ENCODE measurements around the gene SORT1.
"Not testable (repeated sequence)": the region's sequence is repeated elsewhere in the genome, so short reads cannot be mapped to it uniquely, and the experiment has no call there.

Gene SORT1

DNA sequence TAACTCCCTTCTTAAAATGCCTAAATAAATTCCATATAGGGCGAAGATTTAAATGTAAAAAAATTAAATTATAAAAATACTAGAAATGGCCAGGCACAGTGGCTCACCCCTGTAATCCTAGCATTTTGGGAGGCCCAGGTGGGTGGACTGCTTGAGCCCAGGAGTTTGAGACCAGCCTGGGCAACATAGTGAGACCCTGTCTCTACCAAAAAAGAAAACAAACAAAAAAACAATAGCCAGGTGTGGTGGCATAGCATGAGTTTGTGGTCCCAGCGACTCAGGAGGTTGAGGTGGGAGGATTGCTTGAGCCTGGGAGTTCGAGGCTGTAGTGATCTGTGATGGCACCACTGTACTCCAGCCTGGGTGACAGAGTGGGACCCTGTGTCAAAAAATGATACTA, 17.8 kb downstream of the SORT1 start:
- no peak for DNase-seq (ENCODE audit: low read depth)

DNA sequence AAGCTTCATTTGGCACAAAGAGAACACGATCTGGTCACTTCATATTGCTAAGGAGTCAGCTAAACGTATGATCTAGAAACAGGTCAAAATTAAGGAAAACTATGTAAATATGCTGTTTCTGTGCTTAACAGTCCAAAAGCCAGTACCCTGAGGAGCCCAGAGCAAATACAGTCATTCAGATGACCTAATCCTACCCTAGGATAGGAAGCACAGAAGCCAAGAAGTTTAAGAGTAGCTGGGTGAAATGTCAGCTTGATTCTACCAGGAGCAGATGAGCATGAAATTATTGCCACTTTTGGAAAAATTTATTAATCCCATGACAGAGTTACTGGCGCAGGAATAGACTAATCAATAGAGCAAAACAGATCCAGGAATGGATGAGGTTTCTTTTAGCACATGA, 18.3 kb downstream of the SORT1 start:
- no peak for DNase-seq (ENCODE audit: low read depth)

DNA sequence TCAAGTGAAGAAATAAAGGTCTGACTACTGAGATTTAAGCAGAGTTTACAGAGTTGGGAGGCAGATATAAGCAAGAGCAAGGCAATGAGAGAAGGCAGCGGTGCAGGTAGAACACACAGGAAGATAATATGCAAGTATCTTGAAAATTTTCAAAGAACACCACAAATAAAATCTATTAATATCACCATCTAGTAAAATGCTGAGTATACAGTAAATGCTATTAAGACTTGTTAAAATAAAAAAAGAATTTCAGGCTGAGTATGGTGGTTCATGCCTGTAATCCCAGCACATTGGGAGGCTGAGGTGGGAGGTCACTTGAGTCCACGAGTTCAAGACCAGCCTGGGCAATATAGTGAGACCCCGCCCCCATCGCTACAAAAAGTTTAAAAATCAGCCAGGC, 20.0 kb downstream of the SORT1 start:
- no peak for DNase-seq (ENCODE audit: low read depth)

DNA sequence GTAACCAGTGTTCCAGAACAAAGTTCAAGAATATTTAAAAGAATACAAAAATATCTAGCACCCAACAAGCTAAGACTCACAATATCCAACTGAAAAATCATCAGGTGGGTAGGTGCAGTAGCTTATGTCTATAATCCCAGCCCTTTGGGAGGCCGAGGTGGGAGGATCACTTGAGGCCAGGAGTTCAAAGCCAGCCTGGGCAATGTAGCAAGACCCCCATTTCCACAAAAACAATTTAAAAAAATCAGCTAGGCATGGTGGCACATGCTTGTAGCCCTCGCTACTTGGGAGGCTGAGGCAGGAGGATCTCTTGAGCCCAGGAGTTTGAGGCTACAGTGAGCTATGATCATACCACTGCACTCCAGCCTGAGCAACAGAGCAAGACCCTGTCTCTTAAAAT, 24.0 kb downstream of the SORT1 start:
- DNase-seq (ENCODE audit: low read depth) = not testable (repeated sequence)

DNA sequence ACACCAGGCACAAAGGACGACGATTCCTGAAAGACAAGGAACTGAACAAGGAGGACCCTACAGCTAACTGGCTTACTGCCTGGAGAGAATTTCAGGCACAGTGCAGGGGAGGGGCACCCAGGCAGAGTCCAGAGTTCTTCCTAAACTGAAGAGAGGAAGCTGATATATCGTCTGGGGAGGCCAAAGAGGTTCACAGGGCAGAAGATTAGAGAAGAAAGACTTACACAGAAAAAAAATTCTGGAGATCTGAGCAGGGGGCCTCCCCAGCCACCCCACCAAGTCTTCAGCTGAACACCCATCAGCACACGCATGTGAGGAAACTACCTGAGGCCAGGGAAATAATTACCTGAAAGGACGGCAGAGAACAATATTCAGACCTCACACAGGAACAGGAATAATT, 24.6 kb downstream of the SORT1 start:
- DNase-seq (ENCODE audit: low read depth) = no peak

DNA sequence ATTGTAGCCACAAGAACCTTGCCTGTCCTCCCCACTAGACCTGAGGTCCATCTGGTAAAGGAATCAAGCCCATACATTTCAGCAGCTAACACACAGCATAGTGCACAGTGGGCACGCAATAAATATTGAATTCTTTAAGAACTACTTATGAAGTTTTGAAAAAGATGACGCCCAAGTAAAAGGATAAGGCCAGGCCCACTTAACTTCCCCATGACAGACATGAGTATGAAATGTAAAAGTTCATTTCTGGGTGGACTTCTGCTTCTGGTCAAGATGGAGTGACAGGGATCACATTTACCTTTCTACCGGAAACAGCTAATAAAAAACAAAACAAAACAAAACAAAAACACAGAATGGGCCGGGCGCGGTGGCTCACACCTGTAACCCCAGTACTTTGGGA, 25.4 kb downstream of the SORT1 start:
- no peak for DNase-seq (ENCODE audit: low read depth)

DNA sequence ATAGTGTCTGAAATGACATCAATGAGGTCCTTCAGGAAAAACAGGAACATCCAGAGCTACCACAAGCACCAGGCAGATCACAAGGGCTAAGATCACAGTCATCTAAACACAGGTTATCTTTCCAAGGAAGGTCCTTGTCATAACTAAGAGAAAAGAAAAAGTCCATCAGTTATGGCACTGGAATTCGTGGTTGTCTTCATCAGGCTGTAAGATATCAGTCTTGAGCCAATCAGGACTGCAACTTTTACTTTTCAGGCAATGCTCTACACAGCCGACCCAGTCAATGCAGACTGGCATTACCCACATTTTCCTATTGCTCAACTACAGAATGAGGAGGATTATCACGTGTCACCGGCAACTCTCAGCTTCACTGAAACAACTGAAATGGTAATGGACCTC, 26.4 kb downstream of the SORT1 start:
- peak; percentile 54 for DNase-seq (ENCODE audit: low read depth)

DNA sequence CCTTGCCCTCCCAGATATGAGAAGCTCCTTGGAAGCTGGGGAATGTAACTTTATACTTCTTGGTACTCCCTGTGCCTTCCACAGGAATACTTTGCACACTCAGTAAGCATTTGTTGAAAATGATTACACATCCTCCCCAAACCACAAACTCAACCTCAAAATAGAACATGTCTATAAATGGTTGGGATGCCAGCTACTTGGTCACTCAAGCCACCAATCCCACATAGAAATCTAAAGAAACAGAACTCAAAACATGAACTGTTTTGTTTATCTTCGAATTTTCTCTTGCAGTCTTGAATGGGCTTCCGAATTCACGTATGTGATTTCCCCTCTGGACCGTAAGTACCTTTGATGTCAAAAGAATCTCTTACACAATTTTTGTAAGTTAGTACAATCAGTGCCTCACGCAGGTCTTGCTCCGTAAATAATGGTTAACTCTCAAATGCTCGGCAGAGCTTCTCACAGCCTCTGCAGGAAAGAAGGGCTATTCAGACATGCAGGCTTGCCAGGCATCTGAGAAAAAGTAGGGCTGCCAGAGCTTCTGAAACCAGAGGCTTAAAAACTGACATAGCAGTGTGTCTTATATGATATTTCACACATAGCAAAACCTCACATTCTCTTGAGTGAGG, 26.9 kb downstream of the SORT1 start:
- DNase-seq (ENCODE audit: low read depth) = peak; percentile 87

DNA sequence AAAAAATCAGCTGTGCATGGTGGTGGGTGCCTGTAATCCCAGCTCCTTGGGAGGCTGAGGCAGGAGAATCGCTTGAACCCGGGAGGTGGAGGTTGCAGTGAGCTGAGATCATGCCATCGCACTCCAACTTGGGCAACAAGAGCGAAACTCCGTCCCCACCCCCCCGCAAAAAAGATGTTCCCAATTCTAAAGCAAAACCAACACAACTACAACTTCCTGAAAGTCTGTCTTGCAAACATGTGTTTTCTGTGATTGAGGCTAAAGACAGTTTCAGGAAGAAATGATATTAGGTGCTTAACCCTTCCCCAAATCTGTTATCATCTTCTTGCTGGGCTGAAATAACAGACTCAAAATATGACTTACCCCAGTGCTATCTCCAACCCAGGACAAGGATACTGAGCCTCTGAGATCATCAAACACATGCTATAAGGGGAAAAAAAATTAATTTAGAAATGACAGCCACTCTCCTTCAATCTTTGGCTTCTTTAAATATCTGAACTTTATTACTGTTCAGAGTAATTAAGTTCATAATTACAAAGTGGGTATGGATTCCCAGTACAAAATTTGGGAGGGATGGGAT, 28.5 kb downstream of the SORT1 start:
- DNase-seq (ENCODE audit: low read depth) = peak; percentile 30

DNA sequence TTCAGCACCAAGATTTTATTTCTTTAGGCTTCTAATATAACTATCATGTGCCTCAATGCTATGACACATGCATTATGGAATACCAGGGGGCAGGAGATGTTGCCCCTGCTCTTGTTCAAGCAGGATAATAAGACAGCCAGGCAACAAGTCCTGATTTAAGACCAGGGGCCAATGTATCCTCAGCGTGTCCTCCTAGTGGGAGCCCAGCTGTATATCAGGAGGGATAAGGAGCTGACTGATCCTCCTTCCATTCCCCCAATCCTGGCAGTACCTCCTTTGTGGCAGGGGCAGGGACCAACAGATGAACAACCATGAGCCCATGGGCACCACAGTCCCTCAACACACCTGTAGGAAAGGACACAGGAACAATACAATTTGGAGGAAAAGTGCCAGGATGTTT, 29.3 kb downstream of the SORT1 start:
- peak; percentile 19 for DNase-seq (ENCODE audit: low read depth)

DNA sequence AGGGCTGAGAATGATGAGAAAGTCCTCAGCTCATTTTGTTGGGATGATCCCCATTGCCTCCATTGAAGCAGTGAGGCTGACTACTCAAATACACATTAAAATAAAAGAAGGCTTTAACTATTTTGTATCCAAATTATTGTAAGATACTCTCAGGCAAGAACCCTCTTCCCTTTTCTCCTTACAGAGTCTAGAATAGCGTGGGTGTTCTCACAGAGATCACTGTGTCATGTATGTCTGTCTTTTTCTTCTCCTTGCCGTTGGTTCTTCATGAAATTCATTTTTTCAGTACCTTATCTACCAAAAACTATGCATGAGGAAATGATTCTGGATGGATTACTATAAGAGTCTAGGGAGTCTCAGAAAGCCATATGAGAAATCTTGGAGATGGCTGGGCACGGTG, 30.1 kb downstream of the SORT1 start:
- DNase-seq (ENCODE audit: low read depth) = no peak

DNA sequence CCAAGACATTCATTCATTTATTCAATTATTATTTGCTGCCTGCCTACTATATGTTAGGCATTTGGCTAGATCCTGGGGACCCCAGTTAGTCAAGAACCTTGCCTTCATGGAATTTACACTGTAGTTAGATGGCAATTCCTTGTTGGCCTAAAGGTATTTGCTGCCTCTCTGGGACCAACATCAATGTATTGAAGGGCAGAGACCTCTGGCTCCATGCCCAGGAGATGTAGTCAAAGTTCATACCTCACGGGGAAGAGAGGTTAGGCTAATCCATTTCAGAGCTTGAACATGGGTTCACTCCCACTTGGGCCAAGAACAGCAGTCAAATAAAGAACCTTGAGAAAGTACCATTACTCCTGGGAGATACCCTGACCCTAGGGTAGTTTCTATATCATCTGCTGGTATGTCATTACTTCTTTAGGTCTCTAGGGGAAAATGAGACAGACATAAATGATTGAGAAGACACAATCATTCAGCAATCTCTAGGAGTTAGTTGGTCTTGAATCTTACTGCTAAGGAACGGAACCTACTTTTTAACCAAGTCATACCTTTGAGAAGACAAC, 32.0 kb downstream of the SORT1 start:
- DNase-seq (ENCODE audit: low read depth) = no peak

DNA sequence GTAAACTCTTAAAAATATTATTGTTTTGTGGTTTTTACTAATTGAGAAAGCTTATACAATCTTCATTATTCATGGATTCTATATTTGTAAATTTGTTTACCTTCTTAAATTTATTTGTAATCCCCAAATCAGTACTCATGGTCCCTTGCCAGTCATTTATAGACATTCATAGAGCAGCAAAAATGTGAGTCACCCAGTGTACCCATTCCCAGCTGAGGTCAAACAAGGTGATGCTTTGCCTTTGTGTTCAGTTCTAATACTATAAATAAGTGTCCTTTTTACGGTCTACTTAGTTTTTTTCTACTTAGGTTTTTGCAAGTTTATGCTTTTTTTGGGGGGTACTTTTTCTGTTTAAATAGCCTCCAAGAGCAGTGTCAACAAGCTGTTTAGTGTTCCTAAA, 36.1 kb downstream of the SORT1 start:
- peak; percentile 45 for DNase-seq (ENCODE audit: low read depth)

DNA sequence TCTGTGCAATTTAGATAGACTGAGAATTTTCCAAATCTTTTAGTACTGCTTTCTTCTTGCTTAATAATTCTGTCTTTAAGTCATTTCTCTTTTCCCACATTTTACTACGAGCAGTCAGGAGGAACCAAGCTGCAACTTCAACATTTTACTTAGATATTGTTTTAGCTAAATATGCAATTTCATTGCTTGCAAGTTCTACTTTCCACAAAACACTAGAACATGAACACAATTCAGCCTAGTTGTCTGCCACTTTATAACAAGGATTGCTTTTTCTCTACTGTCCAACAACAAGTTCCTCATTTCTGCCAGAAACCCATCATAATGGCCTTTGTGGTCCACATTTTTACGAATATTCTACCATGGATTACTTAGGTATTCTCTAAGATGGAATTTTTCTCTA, 36.6 kb downstream of the SORT1 start:
- no peak for DNase-seq (ENCODE audit: low read depth)

DNA sequence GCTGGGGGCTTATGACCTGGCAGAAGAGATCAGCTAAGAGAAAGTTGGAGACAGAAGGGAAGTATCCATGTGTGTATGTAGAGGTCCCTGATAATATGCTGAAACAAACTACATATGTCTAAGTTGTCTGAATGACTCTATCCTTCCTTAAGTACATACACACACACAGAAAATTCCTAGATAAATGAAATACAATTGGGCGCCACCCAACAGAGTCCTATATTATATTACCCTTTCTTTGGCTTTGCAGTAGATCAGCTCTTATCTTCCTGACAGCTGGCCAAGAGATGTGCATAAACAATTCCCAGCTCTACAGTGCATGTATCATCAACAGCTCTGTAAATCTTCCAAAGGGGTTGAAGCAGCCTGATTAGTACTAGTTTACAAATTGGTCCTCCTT, 40.1 kb downstream of the SORT1 start:
- no peak for DNase-seq (ENCODE audit: low read depth)

DNA sequence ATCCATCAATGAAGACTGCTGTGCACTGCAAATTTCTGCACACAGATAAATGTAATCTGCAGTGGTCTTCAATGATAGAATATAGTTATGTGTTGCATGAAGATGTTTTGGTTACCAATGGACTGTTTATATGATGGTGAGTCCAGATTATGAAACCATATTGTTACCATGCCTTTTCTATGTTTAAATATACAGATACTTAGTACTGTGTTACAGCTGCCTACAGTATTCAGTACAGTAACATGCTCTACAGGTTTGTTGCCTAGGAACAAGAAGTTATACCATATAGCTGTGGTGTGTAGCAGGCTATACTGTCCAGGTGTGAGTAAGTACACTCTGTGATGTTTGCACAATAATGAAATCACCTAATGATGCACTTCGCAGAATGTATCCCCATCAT, 40.8 kb downstream of the SORT1 start:
- DNase-seq (ENCODE audit: low read depth) = no peak

DNA sequence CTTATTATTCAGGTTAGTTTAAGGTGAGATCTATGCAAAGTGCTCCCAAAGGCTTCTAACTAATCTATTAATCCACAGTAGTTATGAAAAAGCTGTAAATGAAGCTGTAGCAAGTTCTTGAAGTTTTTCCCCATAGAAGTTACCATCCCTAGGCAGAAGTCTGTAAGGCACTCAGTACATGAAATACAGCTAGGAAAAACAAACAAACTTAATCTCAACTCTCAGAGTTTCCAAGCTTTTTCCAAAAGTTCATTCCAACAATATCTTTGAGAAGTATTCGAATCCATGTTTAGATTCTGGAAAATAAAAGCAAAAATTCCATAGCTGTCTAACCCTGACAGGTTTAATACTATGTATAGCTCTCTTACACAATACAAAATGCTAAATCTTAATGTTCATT, 41.2 kb downstream of the SORT1 start:
- DNase-seq (ENCODE audit: low read depth) = no peak

DNA sequence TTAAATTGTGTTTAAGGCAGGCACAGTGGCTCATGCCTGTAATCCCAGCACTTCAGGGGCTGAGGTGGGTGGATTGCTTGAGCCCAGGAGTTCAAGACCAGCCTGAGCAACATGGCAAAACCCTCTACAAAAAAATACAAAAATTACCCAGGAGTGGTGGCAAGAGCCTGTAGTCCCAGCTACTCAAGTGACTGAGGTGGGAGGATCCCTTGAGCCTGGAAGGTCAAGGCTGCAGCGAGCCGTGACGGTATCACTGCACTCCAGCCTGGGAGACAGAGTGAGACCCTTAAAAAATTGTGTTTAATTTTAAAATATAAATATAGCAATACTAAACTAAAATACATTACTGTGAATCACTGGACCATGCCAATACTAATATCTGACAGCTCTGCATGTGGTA, 42.8 kb downstream of the SORT1 start:
- DNase-seq (ENCODE audit: low read depth) = no peak

DNA sequence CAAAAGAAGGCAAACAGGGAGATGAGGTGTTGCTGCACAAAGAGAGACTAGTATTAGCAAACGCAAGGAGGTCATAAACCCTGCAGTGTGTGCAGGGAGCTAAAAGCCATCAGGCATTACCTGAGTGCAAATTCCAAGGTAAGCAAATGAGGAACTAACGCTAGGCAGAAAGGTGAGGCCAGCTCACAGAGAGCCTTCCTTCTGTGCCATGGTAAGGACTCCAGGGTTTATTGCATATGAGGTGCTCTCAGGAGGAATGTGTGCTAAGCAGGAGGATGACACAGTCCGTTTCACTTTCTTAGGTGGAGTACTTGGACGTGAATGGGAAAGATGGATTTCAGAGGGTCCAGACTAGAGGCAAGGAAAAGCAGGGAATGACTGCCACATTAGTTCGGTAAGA, 46.3 kb downstream of the SORT1 start:
- DNase-seq (ENCODE audit: low read depth) = no peak

DNA sequence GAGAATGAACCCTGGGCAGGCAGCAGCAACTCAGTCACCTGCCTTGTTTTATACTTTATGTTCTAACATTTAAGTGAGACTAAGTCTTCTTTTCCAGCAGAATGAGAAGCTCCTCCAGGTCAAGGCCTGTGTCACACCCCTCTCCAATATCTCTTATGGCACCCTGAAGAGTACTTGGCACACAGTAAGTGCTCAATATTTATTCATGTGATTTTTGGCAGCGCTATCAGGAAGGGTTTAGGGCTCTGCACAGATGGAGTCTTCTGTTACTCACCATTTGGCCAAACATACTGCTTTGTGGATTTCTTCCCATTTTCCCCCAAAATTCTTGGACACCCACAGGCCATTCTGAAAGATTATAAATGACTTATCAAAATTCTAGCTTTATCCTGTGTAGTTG, 47.1 kb downstream of the SORT1 start:
- DNase-seq (ENCODE audit: low read depth) = no peak

DNA sequence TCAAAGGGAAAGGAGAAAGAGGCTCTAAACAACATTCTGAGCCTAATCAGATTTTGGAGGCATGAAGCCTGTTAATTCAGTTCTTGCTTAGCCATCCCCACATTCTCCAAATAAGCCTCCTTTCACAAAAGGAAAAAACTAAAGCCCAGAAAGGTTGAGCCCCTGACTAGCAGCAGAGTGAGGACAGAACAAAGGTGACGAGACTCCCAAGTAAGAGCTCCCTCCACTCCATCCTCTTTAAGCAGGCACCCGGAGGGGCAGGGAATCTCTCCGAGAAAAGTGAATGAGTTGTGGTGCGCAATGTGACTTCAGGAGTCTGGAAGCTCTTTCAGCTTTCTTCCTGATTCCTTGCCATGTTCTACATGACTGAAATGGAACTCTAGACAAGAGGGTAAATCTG, 47.5 kb downstream of the SORT1 start:
- DNase-seq (ENCODE audit: low read depth) = no peak

DNA sequence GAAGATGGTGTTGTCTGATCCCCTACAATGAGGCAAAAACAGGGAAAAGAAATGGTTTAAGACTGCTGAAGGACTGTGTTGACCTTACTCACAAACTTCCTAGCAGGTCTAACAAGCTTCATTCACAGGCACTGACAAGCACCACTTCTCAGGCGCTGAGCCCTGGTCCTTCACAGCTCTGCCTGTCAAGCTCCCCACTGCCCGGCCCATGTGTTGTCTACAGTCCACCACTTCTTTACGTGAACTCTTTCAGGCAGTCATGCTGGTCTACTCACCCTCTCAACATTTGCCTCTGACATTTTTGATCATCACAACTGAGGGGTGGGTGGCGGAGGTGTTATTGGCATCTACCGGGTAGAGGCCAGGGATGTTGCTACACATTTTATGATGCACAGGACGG, 50.2 kb downstream of the SORT1 start:
- no peak for DNase-seq (ENCODE audit: low read depth)

DNA sequence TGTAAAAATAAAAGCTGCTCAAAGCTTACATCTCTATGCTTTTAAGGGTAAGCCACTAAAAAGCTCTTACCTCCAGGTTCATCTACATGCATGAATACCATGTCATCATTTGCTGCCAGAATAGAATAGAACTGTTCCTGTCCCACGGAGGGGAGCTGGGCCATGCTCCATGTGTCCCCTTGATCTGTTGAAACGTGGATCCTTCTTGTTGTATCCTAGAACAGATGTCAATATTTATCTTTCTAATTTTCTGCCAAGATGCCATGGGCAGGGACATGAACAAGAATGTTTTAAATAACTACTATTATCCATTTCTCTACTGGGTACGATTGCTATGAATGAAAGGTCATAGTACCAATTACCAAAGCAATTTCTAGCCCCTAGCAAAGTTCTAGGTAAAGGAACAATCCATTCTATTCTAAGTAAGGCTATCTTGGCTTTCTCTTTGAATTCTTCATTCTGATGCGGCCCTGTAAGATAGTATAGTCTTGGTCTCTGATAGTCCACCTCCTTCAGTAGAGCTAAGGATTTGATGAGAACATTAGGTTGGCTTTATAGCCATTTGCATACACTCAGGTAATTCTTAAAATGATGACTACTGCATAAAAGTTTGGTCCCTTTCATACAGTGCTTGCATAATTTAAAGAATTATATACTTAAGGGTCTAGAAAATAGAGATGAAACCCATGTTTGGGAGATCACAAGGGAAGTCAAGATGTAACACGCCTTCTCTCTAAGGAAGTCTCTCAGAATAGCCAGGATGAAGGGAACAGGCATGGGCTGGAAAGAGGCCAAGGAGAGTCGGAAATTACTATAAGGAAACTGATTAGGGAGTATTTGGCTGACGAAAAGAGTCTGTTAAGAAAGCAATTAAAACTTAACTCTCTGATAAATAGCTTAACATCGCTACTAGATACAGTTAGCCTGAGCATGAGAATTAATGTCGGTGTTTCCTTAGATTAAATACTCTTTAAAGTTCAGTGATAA, 55.5 kb downstream of the SORT1 start:
- DNase-seq (ENCODE audit: low read depth) = no peak
